ENCODE measurements around the gene UCHL1.

GRCh38 chr4:41214825-41215146 is 41.9 kb upstream of the UCHL1 start:
- TF ChIP-seq, protein P1, sequence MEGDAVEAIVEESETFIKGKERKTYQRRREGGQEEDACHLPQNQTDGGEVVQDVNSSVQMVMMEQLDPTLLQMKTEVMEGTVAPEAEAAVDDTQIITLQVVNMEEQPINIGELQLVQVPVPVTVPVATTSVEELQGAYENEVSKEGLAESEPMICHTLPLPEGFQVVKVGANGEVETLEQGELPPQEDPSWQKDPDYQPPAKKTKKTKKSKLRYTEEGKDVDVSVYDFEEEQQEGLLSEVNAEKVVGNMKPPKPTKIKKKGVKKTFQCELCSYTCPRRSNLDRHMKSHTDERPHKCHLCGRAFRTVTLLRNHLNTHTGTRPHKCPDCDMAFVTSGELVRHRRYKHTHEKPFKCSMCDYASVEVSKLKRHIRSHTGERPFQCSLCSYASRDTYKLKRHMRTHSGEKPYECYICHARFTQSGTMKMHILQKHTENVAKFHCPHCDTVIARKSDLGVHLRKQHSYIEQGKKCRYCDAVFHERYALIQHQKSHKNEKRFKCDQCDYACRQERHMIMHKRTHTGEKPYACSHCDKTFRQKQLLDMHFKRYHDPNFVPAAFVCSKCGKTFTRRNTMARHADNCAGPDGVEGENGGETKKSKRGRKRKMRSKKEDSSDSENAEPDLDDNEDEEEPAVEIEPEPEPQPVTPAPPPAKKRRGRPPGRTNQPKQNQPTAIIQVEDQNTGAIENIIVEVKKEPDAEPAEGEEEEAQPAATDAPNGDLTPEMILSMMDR (IDR thresholded peaks at IDR 0.05; ENCODE audit: low read length): no peak
- no peak for TF ChIP-seq EZH2 (IDR thresholded peaks at IDR 0.05; ENCODE audit: borderline replicate concordance, low read length)
